Liver (tissue), 9 donors: ENCODE data around the gene PHC2. TPM values are rescaled to one million over a fixed set of nuclear protein-coding genes. Genes with fewer than 3 reads are reported as not detected.
A peak's percentile ranks its signal among the peaks of the same experiment; 100 is the strongest.

Experiments
- DNase-seq: peaks from one replicate; pipeline ENCODE4 v3.0.0-alpha.2; 2017; ENCODE audit warnings: low spot score
- H3K27ac ChIP-seq, 2 donors: one replicate each; pipeline ENCODE4 v1.7.0; 2013; ENCODE audit warnings: inconsistent platforms in 2 of 2, low read length in 2 of 2, control low read depth in 1 of 2, low read depth in 1 of 2, mild to moderate bottlenecking in 1 of 2
- H3K27me3 ChIP-seq, 4 donors: one replicate each; pipeline versions ENCODE4 v1.6.1 to v1.7.0; 2013; ENCODE audit warnings: low read length in 3 of 4, inconsistent platforms in 1 of 4, mild to moderate bottlenecking in 1 of 4, moderate library complexity in 1 of 4; ENCODE audit not compliant: control insufficient read depth in 4 of 4, insufficient read depth in 4 of 4
- H3K36me3 ChIP-seq, 4 donors: one replicate each; pipeline versions ENCODE4 v1.6.1 to v1.7.0; 2013; ENCODE audit warnings: low read length in 3 of 4, mild to moderate bottlenecking in 3 of 4, low read depth in 1 of 4, moderate library complexity in 1 of 4; ENCODE audit not compliant: control insufficient read depth in 4 of 4, insufficient read depth in 3 of 4
- H3K4me1 ChIP-seq, 4 donors: one replicate each; pipeline versions ENCODE4 v1.6.1 to v1.7.0; 2013; ENCODE audit warnings: low read length in 3 of 4, mild to moderate bottlenecking in 3 of 4, moderate library complexity in 1 of 4; ENCODE audit not compliant: control insufficient read depth in 4 of 4, insufficient read depth in 4 of 4
- H3K4me3 ChIP-seq, 3 donors: one replicate each; pipeline versions ENCODE4 v1.6.1 to v1.7.0; 2013; ENCODE audit warnings: low read length in 3 of 3, control low read depth in 1 of 3, low read depth in 1 of 3, mild to moderate bottlenecking in 1 of 3
- H3K9ac ChIP-seq, 2 donors: one replicate each; pipeline ENCODE4 v1.7.0; 2013; ENCODE audit warnings: low read length in 2 of 2, mild to moderate bottlenecking in 2 of 2, moderate library complexity in 2 of 2, control low read depth in 1 of 2, low read depth in 1 of 2
- H3K9me3 ChIP-seq, 4 donors: one replicate each; pipeline versions ENCODE4 v1.6.1 to v1.7.0; 2013; ENCODE audit warnings: low read length in 3 of 4; ENCODE audit not compliant: control insufficient read depth in 4 of 4
- CTCF ChIP-seq: fragments of 150-350 bp; IDR thresholded peaks from 2 replicates; pipeline ENCODE4 v1.5.1; 2017; ENCODE audit warnings: improper control_type of control experiment, low read depth, low read length; ENCODE audit not compliant: missing input control
- EGR1 ChIP-seq, 2 donors: IDR thresholded peaks; 2 replicates each; pipeline ENCODE4 v1.6.1; 2016 to 2018; ENCODE audit warnings: antibody characterized with exemption in 2 of 2, low read depth in 2 of 2
- FOXA1 ChIP-seq: IDR thresholded peaks from 2 replicates; pipeline ENCODE4 v1.6.1; 2016; ENCODE audit warnings: antibody characterized with exemption
- FOXA2 ChIP-seq: IDR thresholded peaks from 2 replicates; pipeline ENCODE4 v1.6.1; 2016; ENCODE audit warnings: antibody characterized with exemption
- GABPA ChIP-seq, 2 donors: IDR thresholded peaks in 1 of 2; conservative IDR thresholded peaks in 1 of 2; 2 replicates each; pipeline ENCODE4 v1.6.1; 2016; ENCODE audit warnings: antibody characterized with exemption in 2 of 2, mild to moderate bottlenecking in 1 of 2, moderate library complexity in 1 of 2
- HNF4A ChIP-seq, 2 donors: conservative IDR thresholded peaks; 2 replicates each; pipeline ENCODE4 v1.6.1; 2016; ENCODE audit warnings: antibody characterized with exemption in 2 of 2, mild to moderate bottlenecking in 2 of 2
- HNF4G ChIP-seq: IDR thresholded peaks from 2 replicates; pipeline ENCODE4 v1.6.1; 2016; ENCODE audit warnings: antibody characterized with exemption
- MAX ChIP-seq: IDR thresholded peaks from 2 replicates; pipeline ENCODE4 v1.6.1; 2016; ENCODE audit warnings: antibody characterized with exemption
- NR2F2 ChIP-seq: IDR thresholded peaks from 2 replicates; pipeline ENCODE4 v1.6.1; 2016; ENCODE audit warnings: antibody characterized with exemption
- RAD21 ChIP-seq, 2 donors: IDR thresholded peaks; 2 replicates each; pipeline ENCODE4 v1.6.1; 2016; ENCODE audit warnings: antibody characterized with exemption in 2 of 2, mild to moderate bottlenecking in 2 of 2
- REST ChIP-seq: IDR thresholded peaks from 2 replicates; pipeline ENCODE4 v1.6.1; 2016; ENCODE audit warnings: antibody characterized with exemption, mild to moderate bottlenecking
- RXRA ChIP-seq, 2 donors: IDR thresholded peaks; 2 replicates each; pipeline ENCODE4 v1.6.1; 2017 to 2018; ENCODE audit warnings: antibody characterized with exemption in 2 of 2, mild to moderate bottlenecking in 1 of 2
- SP1 ChIP-seq: IDR thresholded peaks from 2 replicates; pipeline ENCODE4 v1.6.1; 2018; ENCODE audit warnings: antibody characterized with exemption, mild to moderate bottlenecking
- TAF1 ChIP-seq: conservative IDR thresholded peaks from 2 replicates; pipeline ENCODE4 v1.6.1; 2016; ENCODE audit warnings: antibody characterized with exemption, mild to moderate bottlenecking
- YY1 ChIP-seq: IDR thresholded peaks from 2 replicates; pipeline ENCODE4 v1.6.1; 2016; ENCODE audit warnings: antibody characterized with exemption, mild to moderate bottlenecking
- ZBTB33 ChIP-seq: IDR thresholded peaks from 2 replicates; pipeline ENCODE4 v1.6.1; 2016; ENCODE audit warnings: antibody characterized with exemption
- WGBS: extraction: QIAGEN DNeasy Blood & Tissue Kit; methylation state at CpG from one replicate; pipeline ENCODE4 v1.1.7; 2013; 5-methylcytosine and 5-hydroxymethylcytosine counted together
- polyA plus RNA-seq, 2 donors: library from polyadenylated mRNA; stranded (reverse) in 1 of 2; unstranded in 1 of 2; fragments of 200-250 nt in 1 of 2; fragments of >200 nt in 1 of 2; fragmentation: Nextera tagmentation in 1 of 2; extraction: Ambion mirVana in 1 of 2; gene quantifications; one replicate each; pipeline versions ENCODE4 v1.2.1 to v1.2.3, GENCODE V29; 2013 to 2015
- total RNA-seq, 2 donors: library from RNA; depleted of rRNA; stranded (reverse); fragments of >200 nt; gene quantifications; one replicate each; pipeline ENCODE4 v1.2.3, GENCODE V29; 2014
- donor health status: healthy.
- donor health status: healthy.
- donor health status: healthy.
- donor health status: healthy.
- donor health status: healthy.

The PHC2 gene
- total and polyA plus RNA-seq, 4 donors: 19.1 to 67.8 (median 44.7) TPM

- Histone ChIP-seq H3K27me3 (no peaks in the 10 kb centered on the region), H3K9me3 (no peaks in the 10 kb centered on the region), H3K36me3 (no peaks in the 10 kb centered on the region), H3K4me1 (peaks cover 0 to 6% (median 2%) of the 10 kb centered on the region in 4 donors), H3K27ac (no peak overlapping the region), H3K9ac (no peak overlapping the region), H3K4me3 (no peak overlapping the region)
- TF ChIP-seq HNF4G (no peak), EGR1 (IDR thresholded peaks at IDR 0.05; ENCODE audit: low read depth in 2 of 2) (no peak), REST (no peak), YY1 (no peak), HNF4A (conservative IDR thresholded peaks at IDR 0.05) (no peak), NR2F2 (no peak), ZBTB33 (no peak), FOXA1 (no peak), TAF1 (no peak), MAX (no peak), GABPA (IDR thresholded peaks at IDR 0.05 in 1 of 2, conservative IDR thresholded peaks at IDR 0.05 in 1 of 2) (no peak), CTCF (no peak), SP1 (no peak), FOXA2 (no peak)
- DNase-seq: no peak
- WGBS: 83% methylated on average over 2 of the region's 2 CpGs
Observed at GRCh38 chr1:33380811-33381210, 50.1 kb downstream of the PHC2 start.

- TF ChIP-seq HNF4A (conservative IDR thresholded peaks at IDR 0.05) (peak in 1 of 2 donors; percentile 27), RXRA (IDR thresholded peaks at IDR 0.05) (peak in 1 of 2 donors; percentile 55), RAD21 (IDR thresholded peaks at IDR 0.05) (no peak)
- Histone ChIP-seq H3K27me3 (no peaks in the 10 kb centered on the region), H3K4me3 (no peak overlapping the region), H3K36me3 (no peaks in the 10 kb centered on the region), H3K27ac (no peak overlapping the region), H3K9me3 (no peaks in the 10 kb centered on the region), H3K4me1 (peaks cover 0 to 6% (median 2%) of the 10 kb centered on the region in 4 donors), H3K9ac (no peak overlapping the region)
- no peak for DNase-seq
- 36% methylated on average over 10 of the region's 10 CpGs for WGBS
Observed at GRCh38 chr1:33379631-33380354, 51.1 kb downstream of the PHC2 start.
